OCI-LY7 (cell line): ENCODE measurements around the gene ALDH1A2. TPM values are rescaled to one million over a fixed set of nuclear protein-coding genes. Genes with fewer than 3 reads are reported as not detected.

Experiments used
- BruUV-seq: library from RNA; stranded (reverse); fragments of 400-500 nt; replicated peaks from 2 replicates; lab custom pipeline; 2021; lab: Mats Ljungman, UMichigan
- CTCF ChIA-PET: fragments of 300-600 bp; sonication (Branson Sonifier 250); formaldehyde crosslinking; loops from one replicate; lab custom pipeline; 2022; ENCODE audit warnings: antibody characterized with exemption; ENCODE audit not compliant: unreplicated experiment; lab: Charles Lee
- POLR2A ChIA-PET: fragments of 300-600 bp; sonication (Branson Sonifier 250); formaldehyde crosslinking; loops from one replicate; lab custom pipeline; 2022; ENCODE audit warnings: antibody characterized with exemption; lab: Charles Lee
- DNase-seq: peaks from one replicate; pipeline ENCODE4 v3.0.0-alpha.2; 2015; ENCODE audit warnings: low spot score
- H2AFZ ChIP-seq: fragments of 200-600 bp; sonication (generic), shearing (Covaris generic); 2 replicates; pipeline ENCODE4 v1.6.1; 2014; ENCODE audit warnings: mild to moderate bottlenecking, antibody characterized with exemption, low read length, moderate library complexity
- H3K27ac ChIP-seq: fragments of 200-600 bp; sonication (generic); 2 replicates; pipeline ENCODE4 v1.5.1; 2014; ENCODE audit warnings: mixed run types, low read depth, mild to moderate bottlenecking, moderate library complexity, low read length, inconsistent platforms; ENCODE audit not compliant: poor library complexity, severe bottlenecking
- H3K36me3 ChIP-seq: fragments of 200-600 bp; sonication (generic); 2 replicates; pipeline ENCODE4 v1.6.1; 2014; ENCODE audit warnings: mild to moderate bottlenecking, antibody characterized with exemption, low read length, moderate library complexity, mixed read lengths; ENCODE audit not compliant: insufficient read depth
- H3K4me1 ChIP-seq: fragments of 200-600 bp; sonication (generic); 2 replicates; pipeline ENCODE4 v1.5.1; 2014; ENCODE audit warnings: mild to moderate bottlenecking, low read length; ENCODE audit not compliant: insufficient read depth, poor library complexity, severe bottlenecking
- H3K4me2 ChIP-seq: fragments of 200-600 bp; sonication (generic); 2 replicates; pipeline ENCODE4 v1.6.1; 2014; ENCODE audit warnings: mild to moderate bottlenecking, low read length
- H3K4me3 ChIP-seq: fragments of 200-600 bp; sonication (generic); 2 replicates; pipeline ENCODE4 v1.5.1; 2014; ENCODE audit warnings: mild to moderate bottlenecking, low read depth, low read length; ENCODE audit not compliant: poor library complexity, severe bottlenecking
- H3K79me2 ChIP-seq: fragments of 200-600 bp; sonication (generic); 2 replicates; pipeline ENCODE4 v1.6.1; 2016; ENCODE audit warnings: low read depth, mild to moderate bottlenecking, low read length, moderate library complexity, mixed read lengths; ENCODE audit not compliant: insufficient read depth
- H3K9me2 ChIP-seq: fragments of 200-600 bp; sonication (generic); 2 replicates; pipeline ENCODE4 v1.6.1; 2016; ENCODE audit warnings: mild to moderate bottlenecking, low read length, mixed read lengths; ENCODE audit not compliant: insufficient read depth
- H3K9me3 ChIP-seq: fragments of 200-600 bp; sonication (generic); 2 replicates; pipeline ENCODE4 v1.6.1; 2014; ENCODE audit warnings: mild to moderate bottlenecking, mixed run types, low read length, mixed read lengths
- H4K20me1 ChIP-seq: fragments of 200-600 bp; sonication (generic); 2 replicates; pipeline ENCODE4 v1.6.1; 2014; ENCODE audit warnings: mild to moderate bottlenecking, antibody characterized with exemption, low read length, moderate library complexity, mixed read lengths; ENCODE audit not compliant: insufficient read depth
- CTCF ChIP-seq: fragments of 200-600 bp; sonication (generic); conservative IDR thresholded peaks from 2 replicates; pipeline ENCODE4 v1.5.1; 2014; ENCODE audit warnings: mild to moderate bottlenecking, antibody characterized with exemption, low read length, moderate library complexity, mixed read lengths
- EZH2phosphoT487 ChIP-seq: fragments of 200-600 bp; sonication (generic); IDR thresholded peaks from 2 replicates; pipeline ENCODE4 v1.6.1; 2018; ENCODE audit warnings: low read depth, borderline replicate concordance, mild to moderate bottlenecking, mixed run types, antibody characterized with exemption, low read length, moderate library complexity, mixed read lengths
- intact Hi-C: fragments of 100-400 bp; cut with micrococcal nuclease; formaldehyde crosslinking; loops from one replicate; pipeline ENCODE4 v1.10.0; 2022; ENCODE audit not compliant: unreplicated experiment
- total RNA-seq, 2 experiments: library from RNA; depleted of rRNA in 1 of 2; stranded (reverse); fragments of >200 nt in 1 of 2; shearing (Covaris generic) in 1 of 2; gene quantifications; 2 replicates each; pipeline ENCODE4 v1.2.3, GENCODE V29; 2014 to 2022

Gene ALDH1A2
- total RNA-seq, 2 experiments from 2014 or later = not detected

- no peak for DNase-seq
- intact Hi-C loops = no loop called here
- POLR2A ChIA-PET = no interaction called here
Observed at GRCh38 chr15:57947282-57947681, 118.2 kb downstream of the ALDH1A2 start.

GRCh38 chr15:57946491-57947048, 118.9 kb downstream of the ALDH1A2 start:
- CTCF ChIA-PET = no interaction called here
- Histone ChIP-seq H3K4me2 (no peak overlapping the region), H3K4me3 (no peak overlapping the region), H3K4me1 (no peaks in the 10 kb centered on the region), H3K79me2 (no peaks in the 10 kb centered on the region), H2AFZ (no peak overlapping the region), H4K20me1 (no peaks in the 10 kb centered on the region), H3K36me3 (no peaks in the 10 kb centered on the region), H3K9me2 (no peaks in the 10 kb centered on the region), H3K9me3 (no peaks in the 10 kb centered on the region), H3K27ac (no peak overlapping the region)
- no TSS peak for BruUV-seq
- no peak for DNase-seq
- TF ChIP-seq CTCF = no peak
- no peak for TF ChIP-seq EZH2phosphoT487
- intact Hi-C loops = no loop called here
- POLR2A ChIA-PET = no interaction called here

More at GRCh38 chr15:57947282-57947681, 118.2 kb downstream of the ALDH1A2 start:
- Histone ChIP-seq H3K36me3 (no peaks in the 10 kb centered on the region), H2AFZ (no peak overlapping the region), H3K4me1 (no peaks in the 10 kb centered on the region), H4K20me1 (no peaks in the 10 kb centered on the region), H3K4me2 (no peak overlapping the region), H3K27ac (no peak overlapping the region), H3K4me3 (no peak overlapping the region), H3K9me2 (no peaks in the 10 kb centered on the region), H3K9me3 (no peaks in the 10 kb centered on the region), H3K79me2 (no peaks in the 10 kb centered on the region)
- TF ChIP-seq CTCF (no peak), EZH2phosphoT487 (no peak)
- CTCF ChIA-PET = no interaction called here
- no TSS peak for BruUV-seq

- Histone ChIP-seq H4K20me1 (no peaks in the 10 kb centered on the region), H3K4me2 (no peak overlapping the region), H3K27ac (no peak overlapping the region), H2AFZ (no peak overlapping the region), H3K4me1 (no peaks in the 10 kb centered on the region), H3K4me3 (no peak overlapping the region), H3K36me3 (no peaks in the 10 kb centered on the region), H3K79me2 (no peaks in the 10 kb centered on the region), H3K9me2 (no peaks in the 10 kb centered on the region), H3K9me3 (no peaks in the 10 kb centered on the region)
- DNase-seq = no peak
- CTCF ChIA-PET = no interaction called here
- BruUV-seq = no TSS peak
- TF ChIP-seq EZH2phosphoT487 (no peak), CTCF (no peak)
- POLR2A ChIA-PET = no interaction called here
- intact Hi-C loops = no loop called here
Observed at GRCh38 chr15:57945616-57946015, 119.9 kb downstream of the ALDH1A2 start.
